HEK293T (cell line): ENCODE measurements around the gene TLK2.

ENCODE experiments used
- BHLHE40 ChIP-seq: fragments of 450-650 bp; IDR thresholded peaks from 2 replicates; pipeline ENCODE4 v1.6.1; 2016; ENCODE audit warnings: mild to moderate bottlenecking, moderate library complexity, borderline replicate concordance
- CTBP1 ChIP-seq: fragments of 450-650 bp; IDR thresholded peaks from 2 replicates; pipeline ENCODE4 v1.6.1; 2016; ENCODE audit warnings: borderline replicate concordance
- FOXK2 ChIP-seq: fragments of 450-650 bp; IDR thresholded peaks from 2 replicates; pipeline ENCODE4 v1.6.1; 2016; ENCODE audit warnings: mild to moderate bottlenecking
- SP1 ChIP-seq: fragments of 450-650 bp; IDR thresholded peaks from 2 replicates; pipeline ENCODE4 v1.6.1; 2017
- SUZ12 ChIP-seq: fragments of 450-650 bp; IDR thresholded peaks from 2 replicates; pipeline ENCODE4 v1.6.1; 2016; ENCODE audit warnings: mild to moderate bottlenecking

- no peak for TF ChIP-seq SP1
- no peak for TF ChIP-seq SUZ12
- TF ChIP-seq BHLHE40: no peak
- TF ChIP-seq CTBP1: no peak
- no peak for TF ChIP-seq FOXK2
Observed at GRCh38 chr17:62630365-62631085, 151.9 kb downstream of the TLK2 start.
